RPMI8226 (cell line): ENCODE measurements around the gene CCDC9B.

Experiments used
- DNase-seq: peaks from one replicate; pipeline ENCODE4 v3.0.0-alpha.2; 2015

CCDC9B gene

DNA sequence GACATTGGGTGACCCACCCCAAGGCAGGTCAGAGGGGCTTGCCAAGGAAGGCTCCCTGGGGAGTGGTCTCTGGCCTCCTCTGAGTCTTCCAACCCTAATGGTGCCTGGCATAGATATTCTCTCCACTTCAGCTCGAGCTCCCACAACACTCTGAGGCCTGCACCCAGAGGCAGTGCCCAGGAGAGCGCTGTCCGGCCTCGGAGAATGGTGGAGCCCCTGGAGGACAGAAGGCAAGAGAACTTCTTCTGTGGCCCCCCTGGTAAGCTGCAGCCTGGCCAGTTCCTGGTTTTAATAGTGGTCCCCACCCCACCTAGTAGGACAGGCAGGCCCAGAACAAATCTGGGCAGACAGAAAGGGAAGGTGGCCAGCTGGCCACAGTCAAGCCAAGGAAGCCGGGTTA lies 24.3 kb upstream of the CCDC9B start:
- DNase-seq = no peak

DNA sequence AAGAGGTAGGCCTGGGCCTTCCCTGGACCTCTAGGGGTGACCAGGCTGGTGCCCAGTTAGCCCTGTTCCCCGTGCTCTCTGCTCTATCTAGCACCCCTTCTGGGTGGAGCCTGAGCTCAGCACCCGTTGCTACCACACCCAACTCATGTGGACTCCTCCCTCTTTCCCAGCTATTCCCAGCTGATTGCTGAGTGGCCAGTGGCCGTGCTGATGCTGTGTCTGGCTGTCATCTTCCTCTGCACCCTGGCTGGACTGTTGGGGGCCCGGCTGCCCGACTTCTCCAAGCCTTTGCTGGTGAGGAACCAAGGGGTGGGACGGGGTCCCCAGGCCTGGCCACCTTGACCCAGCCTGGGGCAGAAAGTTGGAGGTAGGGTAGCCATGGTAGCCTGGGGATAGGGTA lies 23.5 kb upstream of the CCDC9B start:
- no peak for DNase-seq

DNA sequence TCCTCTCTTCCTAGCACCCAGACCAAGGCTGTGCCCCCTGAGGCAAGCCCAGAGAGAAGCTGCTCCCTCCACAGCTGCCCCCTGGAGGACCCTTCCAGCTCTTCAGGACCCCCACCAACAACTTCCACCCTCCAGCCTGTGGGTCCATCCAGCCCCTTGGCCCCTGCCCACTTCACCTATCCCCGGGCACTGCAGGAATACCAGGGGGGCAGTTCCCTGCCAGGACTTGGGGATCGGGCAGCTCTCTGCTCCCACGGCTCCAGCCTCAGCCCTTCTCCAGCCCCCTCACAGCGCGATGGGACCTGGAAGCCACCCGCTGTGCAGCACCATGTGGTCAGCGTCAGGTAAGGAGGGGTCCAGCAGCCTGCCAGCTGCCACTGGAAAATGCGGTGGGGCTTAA lies 22.9 kb upstream of the CCDC9B start:
- no peak for DNase-seq

DNA sequence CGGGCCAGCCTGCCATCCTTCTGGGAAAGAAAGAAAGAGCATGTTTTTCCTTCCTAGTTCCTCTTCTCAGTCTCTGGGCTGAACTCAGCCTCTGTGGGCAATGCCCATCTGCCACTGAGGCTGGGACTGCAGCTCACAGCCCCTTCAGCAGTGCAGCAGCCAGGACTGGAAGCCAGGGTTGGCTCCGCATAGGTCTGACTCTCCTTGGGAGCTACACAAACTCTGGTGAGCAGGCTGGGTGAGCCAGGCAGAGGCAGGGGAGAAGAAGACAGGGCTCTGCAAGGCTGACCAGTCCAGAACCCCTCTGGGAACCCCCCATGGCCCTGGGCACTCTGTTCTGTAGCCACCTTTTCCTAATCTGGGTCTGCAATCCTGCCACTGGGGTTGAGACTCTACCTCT lies 20.9 kb upstream of the CCDC9B start:
- DNase-seq = no peak

DNA sequence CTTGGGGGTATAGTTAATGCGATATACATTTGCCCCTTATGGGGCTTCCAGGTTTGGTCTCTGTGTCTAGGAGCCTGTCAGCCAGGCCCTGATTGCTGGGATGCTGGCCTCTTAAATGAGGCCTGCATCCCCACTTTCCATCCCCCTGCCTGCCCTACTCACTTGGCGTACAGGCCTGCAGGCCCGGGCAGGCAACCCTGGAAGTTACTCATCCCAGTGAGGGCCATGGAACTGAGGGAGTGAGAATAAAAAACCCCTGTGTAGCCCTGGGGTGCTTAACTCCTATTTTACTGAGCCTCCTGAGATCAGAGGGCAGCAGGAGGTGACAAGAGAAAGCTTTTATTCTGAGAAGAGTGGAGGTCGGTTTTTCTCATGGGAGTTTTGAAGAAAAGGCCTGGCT lies 19.3 kb upstream of the CCDC9B start:
- DNase-seq = no peak

DNA sequence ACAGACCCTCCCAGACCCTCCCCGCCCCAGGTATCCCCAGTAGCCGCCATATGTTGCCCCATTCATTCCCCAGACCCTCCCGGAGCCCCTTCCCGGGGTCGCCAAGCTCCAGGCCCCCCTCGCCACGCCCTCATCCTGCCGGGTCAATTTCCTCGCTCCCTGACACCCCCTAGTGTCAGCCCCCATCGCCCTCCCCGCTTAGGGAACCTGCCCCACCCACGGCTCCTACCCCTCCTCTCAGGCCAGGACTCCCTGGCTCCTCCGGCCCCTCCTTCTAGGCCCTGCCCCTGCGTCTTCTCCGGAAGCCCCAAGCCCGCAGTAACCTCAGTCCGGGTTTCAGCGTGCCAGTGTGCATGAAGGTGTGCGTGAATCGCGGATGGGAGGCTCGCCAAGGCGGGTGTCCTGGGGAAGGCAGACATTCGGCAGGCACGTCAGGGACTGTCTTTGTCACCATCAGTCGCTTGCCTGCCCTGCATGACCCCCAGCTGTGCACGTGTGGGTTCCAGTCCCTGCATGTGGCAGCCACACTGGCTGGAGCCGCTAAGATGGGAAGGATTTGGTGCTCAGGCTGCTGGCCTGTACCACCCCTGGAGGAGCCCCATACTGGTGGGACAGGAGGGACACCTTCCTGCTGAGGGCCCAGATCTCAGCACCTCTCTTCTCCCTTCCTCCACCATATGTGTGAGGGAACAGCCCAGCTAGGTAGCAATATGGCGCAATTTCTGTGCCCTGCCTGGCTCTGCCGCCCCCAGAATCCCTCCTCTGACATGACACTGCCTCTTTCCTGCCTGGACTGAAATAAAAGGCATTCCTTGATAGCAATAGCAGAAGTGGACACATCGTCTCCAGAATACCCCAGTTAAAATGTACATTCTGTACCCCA lies 18.0 kb upstream of the CCDC9B start:
- peak; percentile 66 for DNase-seq

DNA sequence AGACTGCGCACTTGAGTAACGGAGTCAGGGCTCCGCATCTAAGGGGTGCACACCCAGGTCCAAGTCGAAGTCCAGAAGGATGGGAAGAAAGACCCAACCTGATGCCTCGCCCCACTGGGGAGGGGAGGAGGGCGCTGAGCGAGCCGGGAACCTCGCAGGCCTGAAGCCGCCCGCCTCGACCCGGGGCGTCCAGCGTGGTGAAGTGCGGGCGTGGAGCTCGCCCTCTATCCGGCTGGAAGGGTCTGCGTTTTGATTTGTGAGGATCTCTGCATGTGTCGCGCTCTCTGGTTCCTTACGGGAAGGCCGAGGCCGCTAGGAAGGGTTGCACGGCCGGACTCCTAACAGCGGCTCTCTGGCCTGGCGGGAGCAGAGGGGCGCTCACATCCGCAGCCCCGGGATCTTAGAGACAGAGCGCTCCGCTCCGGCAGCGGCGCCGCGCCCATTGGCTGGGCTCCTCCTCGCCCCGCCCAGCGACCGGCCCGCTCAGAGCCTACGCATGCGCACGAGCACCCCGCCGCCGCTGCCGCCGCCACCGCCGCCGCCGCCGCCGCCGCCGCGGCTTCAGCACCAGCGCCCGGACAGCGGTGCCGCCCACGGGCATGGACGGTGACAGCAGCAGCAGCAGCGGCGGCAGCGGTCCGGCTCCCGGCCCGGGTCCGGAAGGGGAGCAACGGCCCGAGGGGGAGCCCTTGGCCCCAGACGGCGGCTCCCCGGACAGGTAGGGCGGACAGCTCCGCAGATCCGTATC lies 17.2 kb upstream of the CCDC9B start, which contains the start of gene DISP2:
Gene DISP2, plus strand, starts transcription at position 497 of the 748 bp plus-strand sequence. Its CDS starts 103 bp downstream, at position 600.
- DNase-seq = peak; percentile 84

DNA sequence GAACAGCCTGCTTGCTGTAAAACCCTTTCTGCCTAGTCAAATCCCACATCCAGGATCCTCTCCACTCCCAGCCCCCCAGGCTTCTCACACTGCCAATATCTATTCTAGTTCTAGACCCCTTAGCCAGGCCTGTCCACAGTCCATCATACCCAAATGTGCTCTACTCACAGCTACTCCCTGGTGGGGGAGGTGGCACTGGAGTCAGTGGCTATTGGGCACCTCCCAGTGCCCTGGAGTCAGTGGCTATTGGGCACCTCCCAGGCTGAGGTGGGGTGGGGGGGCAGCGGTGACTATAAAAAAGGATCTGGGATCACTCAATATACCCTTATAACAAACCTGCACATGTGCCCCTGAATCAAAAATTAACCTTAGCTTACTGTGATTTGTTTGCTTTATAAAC lies 16.5 kb upstream of the CCDC9B start:
- DNase-seq = no peak

DNA sequence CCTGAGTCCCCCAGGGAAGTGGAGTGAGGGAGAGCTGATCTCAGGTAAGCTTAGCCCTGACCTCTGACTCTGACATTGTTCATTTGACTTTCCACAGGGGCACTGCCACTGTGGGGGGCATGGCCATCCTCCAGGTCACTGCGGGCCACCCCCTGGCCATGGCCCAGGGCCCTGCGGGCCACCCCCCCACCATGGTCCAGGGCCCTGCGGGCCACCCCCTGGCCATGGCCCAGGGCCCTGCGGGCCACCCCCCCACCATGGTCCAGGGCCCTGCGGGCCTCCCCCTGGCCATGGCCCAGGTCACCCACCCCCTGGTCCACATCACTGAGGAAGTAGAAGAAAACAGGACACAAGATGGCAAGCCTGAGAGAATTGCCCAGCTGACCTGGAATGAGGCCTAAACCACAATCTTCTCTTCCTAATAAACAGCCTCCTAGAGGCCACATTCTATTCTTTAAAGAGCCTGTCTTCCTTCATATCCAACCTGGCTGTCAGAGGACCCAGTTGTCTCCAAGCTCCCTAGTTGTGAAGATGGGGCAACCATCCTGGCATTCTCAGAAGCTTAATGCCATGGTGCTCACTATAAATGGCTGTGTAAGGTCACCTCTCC lies 15.3 kb upstream of the CCDC9B start:
- no peak for DNase-seq

DNA sequence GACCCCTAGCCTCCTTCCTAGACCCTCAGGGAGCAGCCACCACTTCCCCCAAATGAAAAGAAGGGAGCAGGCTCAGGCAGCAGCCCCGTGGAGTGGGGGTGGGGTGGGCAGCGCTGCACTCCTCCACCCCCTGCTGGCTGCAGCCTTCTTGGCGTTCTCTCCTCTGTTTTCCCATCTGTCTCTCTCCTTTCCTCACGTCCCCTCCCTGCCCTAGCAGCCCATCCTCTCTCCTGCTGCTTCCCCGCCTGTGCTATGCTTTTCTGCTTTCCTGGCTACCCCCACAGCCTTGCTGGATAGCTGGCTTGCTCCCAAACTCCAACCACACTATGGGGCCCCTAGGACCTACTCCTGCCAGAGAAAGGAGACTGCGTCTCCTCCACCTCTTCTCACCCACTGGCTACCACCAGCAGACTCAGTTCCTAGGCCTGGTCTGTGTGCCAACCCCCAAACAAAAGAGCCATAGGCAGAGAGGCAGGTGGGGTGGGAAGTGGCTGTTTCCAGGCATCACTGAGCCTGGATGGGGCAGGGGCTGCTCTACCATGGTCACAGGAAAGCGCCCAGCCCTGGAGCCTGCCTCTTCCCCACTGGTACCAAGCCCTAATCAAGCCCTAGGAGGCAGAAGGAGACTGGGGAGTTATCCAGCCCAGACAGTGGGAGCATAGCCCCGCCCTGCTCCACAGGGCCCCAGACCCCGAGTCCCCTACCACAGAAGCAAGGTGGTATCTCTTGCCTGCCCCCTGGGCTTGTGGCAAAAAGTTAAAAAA lies 13.9 kb upstream of the CCDC9B start:
- DNase-seq = peak; percentile 51

DNA sequence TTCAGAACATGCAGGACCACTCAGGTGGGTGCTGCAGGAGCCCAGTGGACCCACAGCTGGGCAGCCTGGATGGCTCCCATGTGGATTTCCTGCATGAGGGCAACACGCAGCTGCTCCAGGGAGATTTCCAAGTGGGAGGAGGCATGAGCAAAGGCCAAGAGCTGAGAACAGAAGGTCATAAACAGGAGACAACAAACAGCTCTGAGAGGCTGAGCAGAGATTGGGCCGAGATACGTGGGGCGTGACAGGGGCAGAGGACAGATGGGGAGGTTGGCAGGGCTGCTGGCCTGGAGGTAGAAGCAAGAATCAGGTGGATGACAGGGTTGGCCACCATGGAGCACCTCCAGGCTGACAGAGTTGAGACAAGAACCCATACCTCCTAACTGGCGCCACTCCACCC lies 13.0 kb upstream of the CCDC9B start:
- DNase-seq = no peak

DNA sequence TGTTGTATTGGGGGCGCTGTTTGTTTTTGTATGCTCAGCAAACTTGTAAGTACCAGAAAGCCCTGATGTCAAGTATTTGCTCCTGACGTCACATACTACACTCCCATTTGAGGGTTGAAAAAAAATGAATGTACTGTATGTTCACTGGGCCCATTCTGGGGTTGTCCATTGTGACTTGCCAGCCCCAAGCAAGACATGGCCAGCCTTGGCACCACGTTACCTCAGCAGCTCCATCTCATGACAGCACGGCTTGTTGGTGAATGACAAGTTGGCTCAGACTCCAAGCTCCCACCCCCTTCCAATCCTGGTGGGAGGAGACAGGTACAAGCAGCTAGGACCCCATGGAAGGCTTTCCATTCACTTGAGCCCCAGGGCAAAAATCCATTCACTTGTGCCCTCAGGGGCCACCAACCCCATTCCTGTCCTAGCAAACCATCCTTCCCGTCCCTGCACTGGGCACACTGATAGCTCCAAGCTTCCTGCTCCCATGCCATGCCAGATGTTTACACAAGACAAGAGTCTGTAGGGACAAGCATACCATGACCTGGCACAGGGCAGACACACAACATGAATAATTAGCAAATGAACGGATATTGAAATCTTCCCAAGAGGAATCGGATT lies 11.7 kb upstream of the CCDC9B start:
- no peak for DNase-seq

DNA sequence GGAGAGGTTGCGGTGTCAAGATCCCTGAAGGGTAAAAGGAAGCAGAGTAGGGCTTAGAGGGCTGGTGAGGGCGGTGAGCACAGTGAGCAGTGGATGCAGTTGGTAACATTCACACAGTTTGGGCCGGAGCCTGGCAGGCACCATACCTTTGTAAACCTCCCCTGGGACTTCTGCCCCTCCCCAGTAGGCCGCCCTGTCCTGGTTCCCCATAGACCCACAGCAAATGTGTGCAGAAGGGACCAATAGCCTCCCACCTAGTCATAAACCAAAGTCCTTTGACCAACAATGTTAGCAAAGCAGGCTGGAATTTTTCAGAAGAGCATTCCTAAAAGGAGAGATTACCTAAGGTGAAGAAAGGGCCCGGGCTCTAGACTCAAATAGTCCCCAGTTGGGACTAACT lies 8.4 kb upstream of the CCDC9B start:
- no peak for DNase-seq

DNA sequence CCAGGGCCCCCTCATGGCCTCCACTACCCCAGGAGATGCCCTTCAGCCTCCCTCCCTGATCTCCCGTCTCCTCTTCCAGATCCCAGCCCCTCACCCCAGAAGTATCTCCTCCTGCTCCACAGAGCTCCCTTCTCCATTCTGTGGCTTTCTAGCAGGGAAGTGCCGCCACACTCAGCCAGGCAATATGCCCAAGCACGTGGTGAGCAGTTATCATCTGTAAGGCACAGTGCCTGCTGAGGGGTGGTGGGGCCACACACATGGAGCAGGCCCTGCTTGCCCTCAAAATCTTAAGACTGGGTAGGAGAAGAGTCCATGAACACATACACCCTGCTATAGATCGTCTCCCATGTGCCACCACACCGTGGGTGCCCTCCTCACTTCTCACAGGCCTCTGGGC lies 7.7 kb upstream of the CCDC9B start:
- DNase-seq = no peak

DNA sequence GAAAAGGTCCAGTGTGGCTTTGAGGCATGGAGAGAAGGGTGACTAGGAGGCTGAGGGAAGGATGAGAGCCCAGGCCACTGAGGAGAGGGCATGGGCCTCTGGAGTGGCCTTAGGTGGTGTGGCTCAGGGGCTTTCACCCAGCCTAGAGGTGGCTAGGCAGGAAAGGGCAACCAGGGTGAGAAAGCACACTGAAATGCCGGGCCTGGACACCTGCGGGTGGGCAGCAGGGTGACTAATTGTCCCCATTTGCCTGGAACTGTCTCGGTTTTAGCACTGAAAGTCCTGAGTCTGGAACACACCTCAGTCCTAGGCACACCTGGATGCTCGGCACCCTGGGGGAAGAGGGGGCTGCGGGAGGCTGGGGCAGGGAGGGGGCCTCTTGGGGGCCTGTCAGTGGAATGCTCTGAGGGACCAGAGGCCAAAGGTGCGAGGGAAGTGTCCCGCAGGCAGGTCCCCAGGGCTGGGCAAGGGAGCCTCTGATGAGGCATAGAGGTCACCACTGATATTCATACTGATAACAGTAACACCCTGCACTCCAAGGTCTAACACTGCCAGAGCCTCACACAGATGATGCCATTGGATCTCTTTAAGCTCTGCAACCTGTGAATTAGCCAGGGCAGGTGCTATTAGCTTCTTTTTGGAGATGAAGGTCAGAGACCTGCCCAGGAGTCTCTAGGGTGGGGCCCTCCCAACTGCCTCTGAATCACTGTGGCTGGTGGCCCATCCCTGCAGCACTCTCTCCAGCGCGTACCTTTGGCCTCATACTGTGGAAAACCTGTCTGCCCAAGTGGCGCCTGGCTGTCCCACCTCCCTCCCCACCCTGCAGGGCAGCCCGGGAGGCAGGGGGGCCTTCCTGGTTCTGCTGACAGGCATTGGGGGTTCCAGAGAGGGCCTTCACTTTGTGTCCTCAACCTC lies 7.1 kb upstream of the CCDC9B start:
- DNase-seq = no peak

DNA sequence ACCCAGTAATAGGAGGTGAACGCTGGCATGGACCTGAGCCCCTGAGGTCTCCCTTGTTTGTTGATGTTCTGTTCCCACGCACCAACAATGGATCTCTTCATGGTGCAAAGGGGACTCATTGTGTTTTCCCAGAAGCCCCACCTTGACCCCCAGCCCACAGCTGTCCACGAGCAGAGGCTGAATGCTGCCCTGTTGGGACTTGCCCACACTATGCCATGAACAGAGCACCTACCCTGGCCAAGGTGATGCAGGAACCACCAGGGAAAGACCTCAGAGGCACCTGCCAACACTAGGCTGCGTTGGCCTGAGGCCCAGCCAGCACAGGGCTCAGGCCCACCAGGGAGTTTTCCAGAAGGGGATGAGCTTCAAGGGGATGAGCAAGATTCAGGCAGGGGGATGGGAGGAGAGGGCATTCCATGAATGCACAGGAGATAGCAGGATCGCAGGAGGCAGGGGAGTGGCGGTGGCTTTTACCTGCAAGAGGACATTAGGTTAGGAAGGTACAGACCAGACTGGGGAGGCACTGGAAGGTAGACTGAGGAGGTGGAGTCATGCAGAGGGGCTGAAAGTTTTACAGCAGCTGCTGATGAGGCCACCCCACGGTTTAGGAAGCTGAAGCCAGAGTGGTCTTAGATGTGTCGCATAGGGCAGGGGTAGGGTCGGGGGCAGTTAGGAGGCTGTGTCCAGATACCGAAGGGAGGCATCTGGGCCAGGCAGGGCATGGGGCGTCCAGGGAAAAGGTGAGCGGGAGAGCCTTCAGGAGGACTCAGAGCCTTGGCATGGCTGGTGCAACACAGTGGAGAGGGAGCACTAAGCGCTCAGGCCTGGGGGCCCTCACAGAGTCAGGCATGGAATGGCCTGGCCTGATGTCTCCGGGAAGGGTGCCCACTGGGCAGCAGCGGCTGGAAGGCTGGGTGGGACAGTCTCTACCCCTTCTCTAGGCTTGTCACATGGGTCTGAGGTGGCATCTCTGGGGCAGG lies 6.1 kb upstream of the CCDC9B start:
- DNase-seq = no peak

DNA sequence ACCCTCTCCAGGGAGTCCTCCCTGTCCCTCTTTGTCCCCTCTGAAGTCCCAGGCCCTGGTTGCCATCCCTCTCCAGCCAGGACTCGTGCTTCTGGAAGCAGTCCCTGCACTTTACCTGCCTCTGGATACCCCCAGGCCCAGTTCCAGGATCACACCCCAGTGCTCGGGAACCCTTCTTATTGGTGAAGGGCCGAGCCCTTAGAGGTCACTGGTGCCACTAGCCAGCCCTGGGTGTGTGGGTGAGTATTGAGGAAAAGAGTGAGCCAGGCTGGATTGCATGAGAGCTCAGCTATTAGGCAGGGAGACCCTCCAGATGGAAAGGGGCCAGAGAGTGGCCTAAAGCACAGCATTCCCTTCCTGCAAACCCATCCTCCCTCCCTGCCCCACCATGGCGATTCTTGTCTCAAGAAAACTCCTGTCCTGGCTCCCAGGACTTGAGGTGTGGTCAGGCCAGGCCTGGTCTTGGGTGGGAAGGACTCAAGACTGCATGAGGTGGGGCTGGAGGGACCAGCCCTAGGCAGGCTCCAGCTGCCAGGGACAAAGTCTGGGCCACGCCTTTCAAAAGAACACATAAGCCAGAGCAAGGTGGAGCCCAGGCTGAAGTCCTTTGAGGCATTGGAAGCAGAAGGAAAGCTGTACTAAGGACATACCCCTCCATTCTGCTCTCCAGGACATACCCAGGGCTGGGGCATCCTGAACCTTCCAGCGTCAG lies 5.3 kb upstream of the CCDC9B start:
- no peak for DNase-seq

DNA sequence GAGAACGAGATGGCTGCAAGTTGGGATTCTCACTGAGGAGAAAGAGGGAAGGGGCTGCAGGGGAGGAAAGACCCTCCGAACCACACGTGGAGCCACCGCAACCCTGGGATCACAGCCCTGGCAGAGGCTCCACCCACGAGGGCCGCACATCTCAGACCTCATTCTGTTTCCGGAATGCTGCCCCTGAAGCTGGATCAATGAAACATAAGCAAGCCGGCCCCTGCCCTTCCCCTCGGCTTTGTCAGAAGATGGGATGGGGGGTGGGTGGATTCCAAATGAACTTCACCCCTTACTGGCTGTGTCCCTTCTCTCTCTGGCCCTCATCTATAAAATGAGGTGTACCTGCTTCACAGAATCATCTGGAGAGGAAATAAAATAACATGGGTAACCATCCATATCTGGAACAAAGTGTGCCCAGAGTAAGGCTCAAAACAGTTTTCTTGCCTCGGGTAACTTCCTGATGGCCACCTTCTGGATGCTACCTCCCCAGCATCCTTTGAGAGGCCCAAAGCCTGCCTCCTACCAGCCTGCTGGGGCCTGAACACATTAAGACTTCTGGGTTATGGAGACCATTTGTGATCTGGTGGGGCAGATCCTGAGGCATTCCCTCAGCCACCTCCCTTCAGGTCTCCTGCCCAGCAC lies 4.6 kb upstream of the CCDC9B start:
- DNase-seq = no peak

DNA sequence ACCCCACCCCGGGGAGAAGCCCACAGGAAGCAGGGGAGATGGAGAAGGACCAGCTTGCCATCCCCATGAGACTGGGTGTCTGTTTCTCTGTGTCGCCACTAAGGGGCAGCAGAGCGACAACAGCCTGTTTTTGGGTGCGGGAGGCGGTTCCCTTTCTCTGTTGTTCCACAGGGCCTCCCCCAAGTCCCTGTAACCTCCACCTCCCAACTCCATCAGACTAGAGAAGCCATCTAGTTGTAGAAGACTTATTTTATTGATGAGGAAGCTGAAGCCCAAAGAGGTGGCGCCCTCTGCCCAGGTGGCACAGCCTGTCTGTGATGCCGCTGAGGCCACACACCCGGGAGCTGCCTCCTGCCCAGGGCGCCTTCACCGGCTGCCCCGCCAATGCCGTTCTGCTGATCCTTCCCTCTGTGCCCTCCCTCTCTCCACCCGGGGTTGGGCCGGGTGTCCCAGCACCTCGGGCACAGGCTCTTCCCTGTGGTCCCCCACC lies 3.9 kb upstream of the CCDC9B start:
- DNase-seq = peak; percentile 63
